ENCODE measurements around the gene LINGO3.

LINGO3 gene

DNA sequence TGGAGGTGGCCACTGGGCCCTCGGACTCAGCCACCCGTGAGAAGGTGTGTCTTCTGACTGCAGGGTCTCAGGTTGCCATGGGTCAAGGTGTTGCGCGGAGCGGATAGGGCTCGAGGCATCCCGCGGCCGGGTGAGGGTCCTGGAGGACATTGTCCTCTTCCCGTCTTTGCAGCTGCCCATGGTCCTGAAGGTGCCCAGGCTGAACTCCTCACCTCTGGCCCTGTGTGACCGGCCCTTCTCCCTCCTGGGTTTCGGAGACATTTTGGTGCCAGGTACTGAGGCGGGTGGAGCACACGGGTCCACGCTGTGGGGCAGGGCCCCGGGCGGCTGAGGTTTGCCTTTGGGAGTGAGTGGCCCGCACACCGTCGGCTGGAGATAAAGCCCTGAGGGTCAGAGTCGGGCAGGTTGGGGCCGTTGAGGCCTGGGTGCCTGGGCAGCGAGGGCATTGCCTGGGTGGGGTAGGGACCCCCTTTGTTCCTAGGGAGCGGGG, 36.5 kb upstream of the LINGO3 start:
- Mint-ChIP-seq H3K9me3 (no peaks in the 10 kb centered on the region), H3K27ac (no peak overlapping the region), H3K27me3 (no peaks in the 10 kb centered on the region), H3K4me1 (no peaks in the 10 kb centered on the region), H3K36me3 (peaks cover 6% of the 10 kb centered on the region), H3K4me3 (no peak overlapping the region)
- CTCF ChIA-PET: no interaction called here
- DNase-seq: no peak

DNA sequence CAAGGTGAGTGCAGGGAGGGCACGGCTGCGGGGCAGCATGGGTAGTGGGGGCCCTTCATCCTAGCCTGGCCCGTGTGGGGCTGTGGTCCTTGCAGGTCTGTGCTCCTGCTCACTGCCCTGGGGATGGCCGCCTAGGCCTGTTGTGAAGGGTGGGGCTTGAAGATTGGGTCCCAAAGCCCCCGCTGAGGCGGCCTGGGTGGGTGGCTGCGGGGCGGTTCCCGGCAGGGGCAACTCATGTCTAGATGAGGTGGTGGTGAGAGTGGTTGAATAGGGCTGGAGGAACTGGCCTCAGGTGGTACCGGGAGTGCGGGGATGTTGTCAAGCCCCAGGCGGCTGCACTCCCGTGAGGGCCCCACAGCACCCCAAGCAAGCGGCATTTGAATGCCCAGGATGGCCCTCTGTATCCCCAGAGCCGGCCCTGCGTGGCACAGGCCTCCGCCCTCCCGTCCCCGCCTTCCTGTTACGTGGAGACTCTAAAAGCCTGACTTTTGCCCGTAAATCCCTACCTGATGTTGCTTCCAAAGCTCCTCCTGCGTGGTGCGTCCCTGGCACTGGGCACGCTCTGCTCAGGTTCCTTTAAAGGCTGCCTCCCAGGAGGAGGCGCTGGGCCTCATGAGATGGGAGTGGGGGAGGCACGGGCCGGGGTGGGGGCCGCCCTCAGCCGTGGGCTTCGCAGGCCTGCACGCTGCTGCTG, 35.5 kb upstream of the LINGO3 start:
- no peaks in the 10 kb centered on the region for H3K9me3 Mint-ChIP-seq
- no peak for DNase-seq
- CTCF ChIA-PET: no interaction called here
- H3K4me1 Mint-ChIP-seq: no peaks in the 10 kb centered on the region
- no peaks in the 10 kb centered on the region for H3K27me3 Mint-ChIP-seq
- no peak overlapping the region for H3K27ac Mint-ChIP-seq
- peaks cover 6% of the 10 kb centered on the region for H3K36me3 Mint-ChIP-seq
- no peak overlapping the region for H3K4me3 Mint-ChIP-seq

DNA sequence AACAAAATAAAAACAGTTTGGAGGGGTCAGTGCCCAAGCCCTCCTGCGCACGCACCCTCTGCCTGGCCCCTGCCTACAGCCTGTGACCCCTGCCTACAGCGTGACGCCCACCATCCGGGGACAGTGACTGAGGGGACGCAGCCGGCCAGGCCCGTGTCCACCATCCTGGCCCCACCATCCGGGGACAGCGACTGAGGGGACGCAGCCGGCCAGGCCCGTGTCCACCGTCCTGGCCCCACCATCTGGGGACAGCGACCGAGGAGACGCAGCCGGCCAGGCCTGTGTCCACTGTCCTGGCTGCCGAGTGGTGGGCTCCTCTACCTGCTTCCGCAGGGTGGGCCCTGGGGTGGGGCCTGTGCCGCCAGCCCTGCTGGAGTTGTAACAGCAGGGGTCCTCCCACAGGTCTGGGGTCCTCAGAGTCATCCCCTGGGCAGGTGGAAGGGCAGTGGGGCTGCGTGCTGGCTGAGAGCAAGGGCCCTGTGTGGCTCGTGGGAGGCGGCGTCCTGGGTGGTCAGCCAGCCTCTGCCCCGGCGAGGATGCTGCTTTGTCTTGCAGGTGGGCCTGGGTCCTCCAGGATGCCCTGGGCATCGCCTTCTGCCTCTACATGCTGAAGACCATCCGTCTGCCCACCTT, 34.8 kb upstream of the LINGO3 start:
- no peak overlapping the region for H3K27ac Mint-ChIP-seq
- H3K4me3 Mint-ChIP-seq: no peak overlapping the region
- no peaks in the 10 kb centered on the region for H3K9me3 Mint-ChIP-seq
- DNase-seq: no peak
- H3K4me1 Mint-ChIP-seq: no peaks in the 10 kb centered on the region
- H3K27me3 Mint-ChIP-seq: no peaks in the 10 kb centered on the region
- CTCF ChIA-PET: no interaction called here
- peaks cover 6% of the 10 kb centered on the region for H3K36me3 Mint-ChIP-seq

DNA sequence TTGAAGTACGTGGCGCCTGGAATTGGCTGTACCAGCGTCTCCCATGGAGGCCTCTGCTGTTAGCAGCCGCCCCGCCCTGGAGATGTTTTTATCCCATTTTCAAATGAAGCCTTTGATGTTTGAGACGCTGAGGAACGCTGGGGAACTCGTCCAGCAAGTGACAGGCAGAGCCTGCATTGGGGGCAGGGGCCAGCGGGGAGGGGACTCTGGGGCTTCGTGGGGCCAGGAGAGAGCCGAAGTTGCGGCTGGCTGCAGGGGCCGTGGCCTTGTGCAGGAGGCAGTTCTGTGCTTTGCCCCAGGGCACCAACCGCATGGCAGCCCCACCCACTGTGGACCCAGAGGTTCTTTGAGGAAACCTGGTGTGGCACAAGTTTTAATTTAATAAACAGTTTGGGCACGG, 34.0 kb upstream of the LINGO3 start:
- no peak overlapping the region for H3K4me3 Mint-ChIP-seq
- H3K27me3 Mint-ChIP-seq: no peaks in the 10 kb centered on the region
- peaks cover 11% of the 10 kb centered on the region for H3K36me3 Mint-ChIP-seq
- no peak for DNase-seq
- H3K9me3 Mint-ChIP-seq: no peaks in the 10 kb centered on the region
- CTCF ChIA-PET: no interaction called here
- no peak overlapping the region for H3K27ac Mint-ChIP-seq
- no peaks in the 10 kb centered on the region for H3K4me1 Mint-ChIP-seq

DNA sequence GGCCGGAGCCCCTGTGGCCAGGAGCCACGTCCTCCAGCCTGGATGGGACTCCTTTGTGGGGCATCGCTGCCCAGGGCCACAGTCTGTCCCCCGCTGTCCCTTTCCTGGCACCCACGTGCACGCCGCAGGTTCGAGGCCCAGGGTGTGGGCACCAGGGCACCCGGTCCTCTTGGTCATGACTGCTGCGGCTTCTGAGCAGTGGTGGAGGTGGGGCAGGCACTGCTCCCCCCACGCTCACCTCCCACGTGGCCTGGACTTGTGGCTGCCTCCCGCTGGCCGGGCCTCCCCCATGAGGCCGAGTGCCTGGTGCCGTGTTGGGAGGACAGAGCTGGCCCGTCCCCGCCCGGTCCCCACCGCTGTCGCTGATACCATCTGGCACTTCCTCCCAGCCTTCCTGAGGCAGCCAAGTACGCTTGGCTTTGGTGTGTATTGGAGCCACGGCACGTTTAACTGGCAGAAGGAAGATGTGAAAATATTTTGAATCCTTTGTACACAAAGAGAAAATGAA, 33.3 kb upstream of the LINGO3 start:
- no peak overlapping the region for H3K27ac Mint-ChIP-seq
- CTCF ChIA-PET: no interaction called here
- H3K36me3 Mint-ChIP-seq: peaks cover 14% of the 10 kb centered on the region
- no peaks in the 10 kb centered on the region for H3K27me3 Mint-ChIP-seq
- H3K4me3 Mint-ChIP-seq: no peak overlapping the region
- peaks cover 3% of the 10 kb centered on the region for H3K9me3 Mint-ChIP-seq
- DNase-seq: no peak
- no peaks in the 10 kb centered on the region for H3K4me1 Mint-ChIP-seq

DNA sequence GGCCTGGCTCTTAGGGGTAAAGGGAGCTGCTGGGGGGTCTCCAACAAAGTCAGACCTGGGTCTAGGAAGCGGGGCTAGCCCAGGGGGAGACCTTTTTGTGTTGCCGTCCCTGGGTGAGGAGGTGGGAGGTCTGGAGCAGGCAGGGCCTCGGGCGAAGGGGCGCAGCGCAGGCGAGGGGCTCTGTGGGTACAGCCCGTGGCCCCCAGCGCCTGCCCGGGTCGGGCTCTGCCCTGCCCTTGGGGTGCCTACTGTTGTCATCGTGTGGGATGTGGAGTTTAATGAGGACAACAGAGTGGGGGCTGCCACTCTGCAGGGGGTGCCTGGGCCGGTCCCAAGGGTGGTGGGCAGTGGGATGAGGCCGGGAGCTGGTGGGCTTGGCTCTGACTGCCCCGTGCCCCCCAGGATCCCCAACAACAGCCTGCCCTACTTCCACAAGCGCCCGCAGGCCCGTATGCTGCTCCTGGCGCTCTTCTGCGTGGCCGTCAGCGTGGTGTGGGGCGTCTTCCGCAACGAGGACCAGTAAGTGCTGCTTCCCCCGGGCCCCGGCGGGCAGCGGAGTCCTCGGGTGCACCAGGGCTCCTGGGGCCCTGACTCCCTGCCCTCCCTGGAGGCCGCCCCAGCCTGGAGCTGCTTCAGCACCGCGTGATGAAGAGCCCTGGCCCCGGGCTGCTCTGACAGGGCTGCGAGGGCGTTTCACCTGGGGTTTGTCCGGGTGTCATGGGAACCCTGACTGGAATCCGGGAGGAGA, 32.7 kb upstream of the LINGO3 start:
- H3K4me1 Mint-ChIP-seq: peaks cover 3% of the 10 kb centered on the region
- no peaks in the 10 kb centered on the region for H3K27me3 Mint-ChIP-seq
- H3K9me3 Mint-ChIP-seq: peaks cover 9% of the 10 kb centered on the region
- CTCF ChIA-PET: no interaction called here
- H3K27ac Mint-ChIP-seq: no peak overlapping the region
- DNase-seq: no peak
- no peak overlapping the region for H3K4me3 Mint-ChIP-seq
- peaks cover 18% of the 10 kb centered on the region for H3K36me3 Mint-ChIP-seq

DNA sequence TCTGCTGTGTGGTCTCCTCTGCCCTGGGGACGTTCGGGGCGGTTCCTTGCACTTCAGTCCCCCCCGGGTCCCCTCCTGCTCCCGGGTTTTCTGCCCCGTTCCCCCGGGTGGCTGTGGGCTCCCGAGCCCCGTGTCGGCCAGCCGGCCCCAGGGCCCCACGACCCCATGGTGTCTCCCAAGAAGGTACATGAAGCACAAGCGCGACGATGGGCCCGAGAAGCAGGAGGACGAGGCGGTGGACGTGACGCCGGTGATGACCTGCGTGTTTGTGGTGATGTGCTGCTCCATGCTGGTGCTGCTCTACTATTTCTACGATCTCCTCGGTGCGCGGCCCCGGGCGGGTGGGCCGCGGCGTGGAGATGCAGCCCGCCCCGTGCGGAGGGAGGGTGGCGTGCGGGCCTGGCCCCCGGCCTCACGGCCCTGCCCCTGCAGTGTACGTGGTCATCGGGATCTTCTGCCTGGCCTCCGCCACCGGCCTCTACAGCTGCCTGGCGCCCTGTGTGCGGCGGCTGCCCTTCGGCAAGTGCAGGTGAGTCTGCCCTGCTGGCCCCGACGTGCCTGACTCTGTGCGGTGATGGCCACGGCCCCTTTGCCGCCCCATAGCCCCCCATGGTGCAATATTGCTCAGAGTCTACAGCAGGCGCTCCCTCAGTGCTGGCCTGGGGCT, 31.8 kb upstream of the LINGO3 start:
- no peak for DNase-seq
- H3K4me1 Mint-ChIP-seq: peaks cover 4% of the 10 kb centered on the region
- H3K4me3 Mint-ChIP-seq: no peak overlapping the region
- H3K27me3 Mint-ChIP-seq: no peaks in the 10 kb centered on the region
- peaks cover 14% of the 10 kb centered on the region for H3K9me3 Mint-ChIP-seq
- CTCF ChIA-PET: no interaction called here
- no peak overlapping the region for H3K27ac Mint-ChIP-seq
- peaks cover 25% of the 10 kb centered on the region for H3K36me3 Mint-ChIP-seq

DNA sequence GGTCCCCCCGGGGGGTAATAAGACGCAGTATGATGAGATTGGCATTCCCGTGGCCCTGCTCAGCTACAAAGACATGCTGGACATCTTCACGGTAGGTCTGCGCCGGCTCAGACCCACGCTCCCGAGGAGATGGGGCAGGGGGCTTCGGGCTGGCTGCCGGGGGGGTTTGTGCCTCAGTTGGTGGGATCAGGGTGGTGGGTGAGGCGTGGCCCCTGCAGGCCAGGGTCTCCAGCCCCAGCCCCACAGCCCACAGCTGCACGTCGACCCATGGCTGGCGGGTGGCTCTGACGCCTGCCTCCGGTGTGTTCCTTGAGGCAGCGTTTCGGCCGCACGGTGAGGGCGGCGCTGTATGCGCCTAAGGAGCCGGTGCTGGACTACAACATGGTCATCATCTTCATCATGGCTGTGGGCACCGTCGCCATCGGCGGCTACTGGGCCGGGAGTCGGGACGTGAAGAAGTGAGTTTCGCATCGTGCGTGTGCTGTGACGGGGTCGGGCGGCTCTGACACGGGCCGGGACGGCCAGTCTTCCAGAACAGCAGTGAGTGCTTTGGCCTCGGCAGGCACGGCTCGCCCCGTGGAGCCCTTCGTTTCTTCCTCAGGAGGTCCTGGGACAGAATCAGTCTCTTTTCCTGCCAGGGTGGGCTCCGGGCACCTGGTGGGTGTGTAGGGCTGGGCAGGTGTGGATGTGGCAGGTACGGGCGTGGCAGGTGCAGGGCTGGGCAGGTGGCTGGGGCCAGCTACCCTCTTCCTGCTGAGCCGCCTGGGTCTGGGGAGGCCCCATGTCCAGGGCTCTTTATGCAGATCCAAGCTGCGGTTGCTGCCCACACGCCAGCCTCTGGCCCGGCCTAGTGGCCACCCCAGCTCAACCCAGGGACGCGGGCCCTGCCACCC, 31.0 kb upstream of the LINGO3 start:
- H3K4me1 Mint-ChIP-seq: peaks cover 4% of the 10 kb centered on the region
- DNase-seq: no peak
- H3K36me3 Mint-ChIP-seq: peaks cover 27% of the 10 kb centered on the region
- CTCF ChIA-PET: no interaction called here
- H3K27ac Mint-ChIP-seq: no peak overlapping the region
- peaks cover 14% of the 10 kb centered on the region for H3K9me3 Mint-ChIP-seq
- no peak overlapping the region for H3K4me3 Mint-ChIP-seq
- H3K27me3 Mint-ChIP-seq: no peaks in the 10 kb centered on the region

DNA sequence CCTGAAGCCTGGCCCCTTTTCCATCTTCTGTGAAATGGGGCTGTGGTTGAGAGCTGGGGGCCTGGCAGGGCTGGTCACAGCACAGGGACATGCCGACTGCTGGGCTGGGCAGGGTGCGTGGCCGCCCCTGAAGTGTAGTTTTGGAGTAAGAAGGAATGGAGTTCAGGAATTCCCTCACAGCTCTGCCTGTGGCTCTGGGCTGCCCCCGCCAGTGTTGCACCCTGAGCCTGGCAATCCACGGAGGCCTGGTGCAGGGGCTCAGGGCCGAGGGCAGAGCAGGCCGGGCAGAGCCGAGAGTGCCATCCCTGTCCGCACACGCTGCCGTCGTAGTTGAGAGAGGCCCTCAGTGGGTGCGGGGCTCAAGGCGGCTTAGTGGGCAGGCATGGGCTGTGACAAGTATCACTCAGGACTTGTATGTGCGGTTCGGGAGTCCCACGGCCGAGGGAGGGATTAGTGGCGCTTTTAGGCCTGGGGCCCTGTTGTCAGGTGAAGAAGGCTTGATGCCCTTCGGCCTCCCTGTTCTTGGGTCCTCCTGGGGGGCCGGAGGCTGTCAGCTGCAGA, 30.2 kb upstream of the LINGO3 start:
- peaks cover 14% of the 10 kb centered on the region for H3K9me3 Mint-ChIP-seq
- H3K27me3 Mint-ChIP-seq: no peaks in the 10 kb centered on the region
- H3K36me3 Mint-ChIP-seq: peaks cover 27% of the 10 kb centered on the region
- H3K4me3 Mint-ChIP-seq: no peak overlapping the region
- CTCF ChIA-PET: interaction anchor here (1.2 kb wide), 1 partner anchor 54 kb away, joined by 3 read pairs; no protein-coding TSS in a partner anchor
- DNase-seq: no peak
- H3K27ac Mint-ChIP-seq: no peak overlapping the region
- peaks cover 11% of the 10 kb centered on the region for H3K4me1 Mint-ChIP-seq

DNA sequence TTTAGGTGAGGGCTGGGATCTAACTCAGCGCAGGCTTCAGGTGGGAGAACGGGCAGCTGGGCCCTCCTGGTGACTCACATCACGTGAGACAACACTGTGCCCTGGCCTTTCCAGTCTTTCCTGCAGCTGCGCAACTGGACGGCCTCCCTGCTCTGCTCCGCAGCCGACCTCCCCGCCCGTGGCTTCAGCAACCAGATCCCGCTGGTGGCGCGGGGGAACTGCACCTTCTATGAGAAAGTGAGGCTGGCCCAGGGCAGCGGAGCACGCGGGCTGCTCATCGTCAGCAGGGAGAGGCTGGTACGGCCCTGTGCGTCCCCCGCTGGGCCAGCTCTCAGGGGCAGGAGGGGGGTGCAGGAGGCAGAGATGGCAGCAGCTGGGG, 29.4 kb upstream of the LINGO3 start:
- H3K27me3 Mint-ChIP-seq: no peaks in the 10 kb centered on the region
- peaks cover 27% of the 10 kb centered on the region for H3K36me3 Mint-ChIP-seq
- peaks cover 15% of the 10 kb centered on the region for H3K4me1 Mint-ChIP-seq
- H3K4me3 Mint-ChIP-seq: no peak overlapping the region
- peaks cover 14% of the 10 kb centered on the region for H3K9me3 Mint-ChIP-seq
- CTCF ChIA-PET: interaction anchor here (1.2 kb wide), 1 partner anchor 55 kb away, joined by 3 read pairs; no protein-coding TSS in a partner anchor
- H3K27ac Mint-ChIP-seq: no peak overlapping the region
- DNase-seq: no peak

DNA sequence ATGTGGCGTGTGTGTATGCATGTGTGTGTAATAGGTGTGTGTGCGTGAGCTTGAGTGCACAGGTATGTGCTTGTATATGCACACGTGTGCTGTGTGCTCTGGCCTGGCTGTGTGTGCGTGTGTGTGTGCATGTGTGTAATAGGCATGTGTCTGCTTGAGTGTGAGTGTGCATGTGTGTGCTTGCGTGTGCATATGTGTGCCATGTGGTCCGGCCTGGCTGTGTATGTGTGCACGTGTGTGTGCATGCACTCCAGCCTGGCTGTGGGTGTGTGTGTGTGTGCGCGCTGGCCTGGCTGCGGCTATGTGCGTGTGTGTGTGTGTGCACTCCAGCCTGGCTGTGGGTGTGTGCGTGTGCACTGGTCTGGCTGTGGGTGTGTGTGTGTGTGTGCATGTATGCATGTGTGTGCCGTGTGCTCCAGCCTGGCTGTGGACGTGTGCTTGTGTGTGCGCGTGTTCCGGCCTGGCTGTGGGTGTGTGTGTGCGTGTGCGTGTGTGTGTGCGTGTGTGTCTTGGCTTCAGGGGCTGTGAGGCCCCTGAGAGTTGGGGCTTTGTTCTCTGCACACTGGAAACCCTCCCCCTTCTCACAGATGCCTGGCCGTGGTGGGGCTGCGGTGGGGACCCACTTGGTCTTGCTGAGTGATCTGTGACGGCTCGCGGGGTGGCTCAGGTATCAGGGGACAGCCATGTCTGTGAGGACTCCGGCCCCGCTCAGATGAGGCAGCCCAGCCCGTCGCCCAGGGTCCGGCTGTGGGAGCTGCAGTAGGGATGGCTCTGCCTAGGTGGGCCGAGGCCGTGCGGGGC, 28.8 kb upstream of the LINGO3 start:
- Mint-ChIP-seq H3K27me3 (no peaks in the 10 kb centered on the region), H3K9me3 (peaks cover 14% of the 10 kb centered on the region), H3K4me3 (no peak overlapping the region), H3K4me1 (peaks cover 21% of the 10 kb centered on the region), H3K36me3 (peaks cover 26% of the 10 kb centered on the region), H3K27ac (no peak overlapping the region)
- no peak for DNase-seq
- CTCF ChIA-PET: no interaction called here

DNA sequence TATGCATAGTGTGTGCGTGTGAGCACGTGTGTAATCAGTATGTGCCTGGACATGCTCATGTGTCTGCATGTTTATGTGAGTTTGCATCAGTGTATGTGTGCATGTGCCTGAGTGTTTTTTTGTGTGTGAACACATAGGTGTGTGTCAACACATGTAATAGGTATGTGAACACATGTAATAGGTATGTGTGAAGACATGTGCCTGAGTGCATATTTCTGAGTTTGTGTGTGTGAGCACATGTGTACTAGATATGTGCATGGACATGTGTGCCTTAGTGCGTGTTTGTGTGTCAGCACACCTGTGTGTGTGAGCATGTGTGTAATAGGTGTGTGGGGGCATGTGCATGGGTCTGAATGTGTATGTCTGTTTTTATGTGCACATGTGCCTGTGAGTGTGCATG, 27.9 kb upstream of the LINGO3 start:
- Mint-ChIP-seq H3K4me1 (peaks cover 29% of the 10 kb centered on the region), H3K27me3 (no peaks in the 10 kb centered on the region), H3K27ac (peak overlapping the region; percentile 1), H3K36me3 (peaks cover 24% of the 10 kb centered on the region), H3K9me3 (peaks cover 14% of the 10 kb centered on the region), H3K4me3 (no peak overlapping the region)
- no peak for DNase-seq
- CTCF ChIA-PET: no interaction called here

Data from activated naive CD4-positive, alpha-beta T cell treated with anti-CD3 and anti-CD28 coated beads, Interleukin-2, amount 10 ng/mL, durations not matched to agents 7 days and 5 days (primary cell).